GM12878 (cell line): Measurements from ENCODE around the gene MAFG. TPM values are rescaled to one million over a fixed set of nuclear protein-coding genes. Genes with fewer than 3 reads are reported as not detected.
A peak's percentile ranks its signal among the peaks of the same experiment; 100 is the strongest.

Experiments used
- CBX3 ChIP-seq: fragments of 200-600 bp; sonication (generic); IDR thresholded peaks from 2 replicates; pipeline ENCODE4 v1.6.1; 2016; ENCODE audit warnings: low read depth, borderline replicate concordance
- CBX5 ChIP-seq: sonication (generic); IDR thresholded peaks from 2 replicates; pipeline ENCODE4 v1.6.1; 2016; ENCODE audit warnings: low read depth, moderate library complexity, mild to moderate bottlenecking, inconsistent platforms
- E2F4 ChIP-seq: IDR thresholded peaks from 2 replicates; pipeline ENCODE4 v1.6.1; 2012; ENCODE audit warnings: low read depth, low read length, improper control_type of control experiment
- FOXK2 ChIP-seq: fragments of 450-650 bp; IDR thresholded peaks from 2 replicates; pipeline ENCODE4 v1.6.1; 2017; ENCODE audit warnings: mild to moderate bottlenecking, moderate library complexity
- HDAC6 ChIP-seq: fragments of 200-600 bp; sonication (generic); IDR thresholded peaks from one replicate; pipeline ENCODE4 v1.8.0; 2017; ENCODE audit warnings: antibody characterized with exemption; ENCODE audit not compliant: unreplicated experiment
- IRF4 ChIP-seq: IDR thresholded peaks from 2 replicates; pipeline ENCODE4 v1.6.1; 2011; ENCODE audit warnings: low read depth, low read length
- JUNB ChIP-seq: IDR thresholded peaks from 2 replicates; pipeline ENCODE4 v1.6.1; 2016; ENCODE audit warnings: antibody characterized with exemption, mild to moderate bottlenecking
- REST ChIP-seq: IDR thresholded peaks from 2 replicates; pipeline ENCODE4 v1.6.1; 2012; ENCODE audit warnings: mild to moderate bottlenecking, low read depth, low read length
- RUNX3 ChIP-seq: IDR thresholded peaks from 2 replicates; pipeline ENCODE4 v1.6.1; 2012; ENCODE audit warnings: low read length, inconsistent platforms
- SIN3A ChIP-seq: IDR thresholded peaks from 2 replicates; pipeline ENCODE4 v1.6.1; 2012; ENCODE audit warnings: low read depth, low read length, improper control_type of control experiment
- SMARCA5 ChIP-seq: fragments of 450-650 bp; IDR thresholded peaks from 2 replicates; pipeline ENCODE4 v1.6.1; 2017; ENCODE audit warnings: mild to moderate bottlenecking
- SREBF1 ChIP-seq: IDR thresholded peaks from 2 replicates; pipeline ENCODE4 v1.6.1; 2012; ENCODE audit warnings: mild to moderate bottlenecking, low read length
- STAT3 ChIP-seq: IDR thresholded peaks from 2 replicates; pipeline ENCODE4 v1.6.1; 2011; ENCODE audit warnings: low read depth, low read length, improper control_type of control experiment
- USF2 ChIP-seq: IDR thresholded peaks from 2 replicates; pipeline ENCODE4 v1.6.1; 2011; ENCODE audit warnings: low read depth, low read length, improper control_type of control experiment, borderline replicate concordance
- polyA plus RNA-seq, 11 experiments: library from polyadenylated mRNA; depleted of rRNA in 4 of 11; unstranded in 6 of 11; stranded (reverse) in 5 of 11; fragments of >200 nt; fragmentation: Nextera tagmentation in 4 of 11; fragmentation: Illumina TruSeq in 1 of 11; extraction: Ambion mirVana in 4 of 11; extraction: Trizol in 1 of 11; gene quantifications; 1 replicate in 1 of 11; 2 replicates in 10 of 11; pipeline versions ENCODE4 v1.2.1 to v1.2.3, GENCODE V29; 2011 to 2016; ENCODE audit warnings: inconsistent platforms in 2 of 11, missing spikeins in 2 of 11, low read depth in 1 of 11
- total RNA-seq, 4 experiments: library from RNA; depleted of rRNA in 3 of 4; stranded (reverse); fragments of >200 nt in 3 of 4; fragmentation: Illumina TruSeq in 1 of 4; extraction: Trizol in 1 of 4; gene quantifications; 2 replicates each; pipeline versions ENCODE4 v1.2.1 to v1.2.3, GENCODE V29; 2013 to 2021
- TF ChIP-seq, protein P1 (sequence below): IDR thresholded peaks from 2 replicates; pipeline ENCODE4 v1.6.1; 2012; ENCODE audit warnings: low read depth, low read length, improper control_type of control experiment
- TF ChIP-seq, protein P2 (sequence below): fragments of 450-650 bp; IDR thresholded peaks from 2 replicates; pipeline ENCODE4 v1.6.1; 2018; ENCODE audit warnings: mild to moderate bottlenecking, low read depth, moderate library complexity; ENCODE audit not compliant: partially characterized antibody
- TF ChIP-seq, protein P3 (sequence below): fragments of 450-650 bp; formaldehyde crosslinking; IDR thresholded peaks from 2 replicates; pipeline ENCODE4 v1.4.0; 2020; ENCODE audit warnings: mild to moderate bottlenecking, moderate library complexity

Gene MAFG
- total and polyA plus RNA-seq, 10 of the 15 experiments (the other 5 are each of a cell fraction or from before 2014, with no cell fraction given) = 0.48 to 20.1 (median 7.6) TPM

DNA sequence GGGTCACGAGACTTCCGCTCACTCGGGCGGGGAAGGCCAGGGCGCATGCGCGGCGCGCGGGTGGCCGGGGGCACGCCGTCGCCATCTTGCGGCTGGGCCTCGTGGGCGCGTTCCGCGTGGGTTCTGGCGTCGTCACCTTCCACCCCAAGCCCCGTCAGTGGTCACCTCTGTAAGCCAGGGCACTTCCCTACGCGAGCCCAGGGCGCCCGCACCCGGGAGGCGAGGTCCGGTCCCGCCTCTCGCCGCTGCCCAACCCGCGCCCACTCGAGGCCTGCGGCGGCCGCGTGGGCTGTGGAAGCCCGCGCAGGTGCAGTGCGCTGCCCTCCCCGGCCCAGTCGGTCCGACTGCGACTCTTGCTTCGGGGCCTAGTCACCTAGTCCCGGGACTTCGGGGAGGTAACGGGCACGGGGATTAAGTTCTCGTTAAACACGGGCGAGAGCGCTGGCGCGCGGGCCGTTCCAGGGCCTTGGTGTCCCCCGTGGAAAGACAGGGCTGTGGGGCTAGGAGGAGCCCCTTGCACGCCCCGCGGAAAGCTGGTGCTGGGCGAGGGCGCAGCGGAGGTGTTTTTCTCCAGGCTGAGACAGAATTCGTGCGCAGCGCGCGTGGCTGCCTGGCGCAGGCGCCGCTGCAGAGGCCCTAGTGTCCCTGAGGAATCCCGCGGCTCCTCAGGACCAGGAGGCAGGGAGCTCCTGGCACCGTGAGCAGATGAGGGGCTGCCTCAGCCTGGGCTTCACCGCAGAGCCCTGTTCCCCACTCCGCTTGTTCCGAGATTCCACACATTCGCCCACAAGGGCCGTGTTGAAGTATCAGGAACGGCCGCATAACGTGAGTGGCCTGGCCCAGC lies 55.9 kb downstream of the MAFG start (continued):
- TF ChIP-seq SREBF1 (no peak), SMARCA5 (peak; percentile 86), RUNX3 (peak; percentile 75), STAT3 (no peak), CBX5 (no peak), CBX3 (no peak), E2F4 (peak; percentile 23; the same call in 1 of the 2 replicates), HDAC6 (no peak), REST (no peak), FOXK2 (no peak; the same call in 1 of the 2 replicates), IRF4 (no peak), USF2 (peak; percentile 36; the same call in 1 of the 2 replicates), SIN3A (peak; percentile 0; the same call in 1 of the 2 replicates), JUNB (no peak)
- TF ChIP-seq, protein P1, sequence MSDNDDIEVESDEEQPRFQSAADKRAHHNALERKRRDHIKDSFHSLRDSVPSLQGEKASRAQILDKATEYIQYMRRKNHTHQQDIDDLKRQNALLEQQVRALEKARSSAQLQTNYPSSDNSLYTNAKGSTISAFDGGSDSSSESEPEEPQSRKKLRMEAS = peak; percentile 91
- TF ChIP-seq, protein P2, sequence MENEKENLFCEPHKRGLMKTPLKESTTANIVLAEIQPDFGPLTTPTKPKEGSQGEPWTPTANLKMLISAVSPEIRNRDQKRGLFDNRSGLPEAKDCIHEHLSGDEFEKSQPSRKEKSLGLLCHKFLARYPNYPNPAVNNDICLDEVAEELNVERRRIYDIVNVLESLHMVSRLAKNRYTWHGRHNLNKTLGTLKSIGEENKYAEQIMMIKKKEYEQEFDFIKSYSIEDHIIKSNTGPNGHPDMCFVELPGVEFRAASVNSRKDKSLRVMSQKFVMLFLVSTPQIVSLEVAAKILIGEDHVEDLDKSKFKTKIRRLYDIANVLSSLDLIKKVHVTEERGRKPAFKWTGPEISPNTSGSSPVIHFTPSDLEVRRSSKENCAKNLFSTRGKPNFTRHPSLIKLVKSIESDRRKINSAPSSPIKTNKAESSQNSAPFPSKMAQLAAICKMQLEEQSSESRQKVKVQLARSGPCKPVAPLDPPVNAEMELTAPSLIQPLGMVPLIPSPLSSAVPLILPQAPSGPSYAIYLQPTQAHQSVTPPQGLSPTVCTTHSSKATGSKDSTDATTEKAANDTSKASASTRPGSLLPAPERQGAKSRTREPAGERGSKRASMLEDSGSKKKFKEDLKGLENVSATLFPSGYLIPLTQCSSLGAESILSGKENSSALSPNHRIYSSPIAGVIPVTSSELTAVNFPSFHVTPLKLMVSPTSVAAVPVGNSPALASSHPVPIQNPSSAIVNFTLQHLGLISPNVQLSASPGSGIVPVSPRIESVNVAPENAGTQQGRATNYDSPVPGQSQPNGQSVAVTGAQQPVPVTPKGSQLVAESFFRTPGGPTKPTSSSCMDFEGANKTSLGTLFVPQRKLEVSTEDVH = no peak
- TF ChIP-seq, protein P3, sequence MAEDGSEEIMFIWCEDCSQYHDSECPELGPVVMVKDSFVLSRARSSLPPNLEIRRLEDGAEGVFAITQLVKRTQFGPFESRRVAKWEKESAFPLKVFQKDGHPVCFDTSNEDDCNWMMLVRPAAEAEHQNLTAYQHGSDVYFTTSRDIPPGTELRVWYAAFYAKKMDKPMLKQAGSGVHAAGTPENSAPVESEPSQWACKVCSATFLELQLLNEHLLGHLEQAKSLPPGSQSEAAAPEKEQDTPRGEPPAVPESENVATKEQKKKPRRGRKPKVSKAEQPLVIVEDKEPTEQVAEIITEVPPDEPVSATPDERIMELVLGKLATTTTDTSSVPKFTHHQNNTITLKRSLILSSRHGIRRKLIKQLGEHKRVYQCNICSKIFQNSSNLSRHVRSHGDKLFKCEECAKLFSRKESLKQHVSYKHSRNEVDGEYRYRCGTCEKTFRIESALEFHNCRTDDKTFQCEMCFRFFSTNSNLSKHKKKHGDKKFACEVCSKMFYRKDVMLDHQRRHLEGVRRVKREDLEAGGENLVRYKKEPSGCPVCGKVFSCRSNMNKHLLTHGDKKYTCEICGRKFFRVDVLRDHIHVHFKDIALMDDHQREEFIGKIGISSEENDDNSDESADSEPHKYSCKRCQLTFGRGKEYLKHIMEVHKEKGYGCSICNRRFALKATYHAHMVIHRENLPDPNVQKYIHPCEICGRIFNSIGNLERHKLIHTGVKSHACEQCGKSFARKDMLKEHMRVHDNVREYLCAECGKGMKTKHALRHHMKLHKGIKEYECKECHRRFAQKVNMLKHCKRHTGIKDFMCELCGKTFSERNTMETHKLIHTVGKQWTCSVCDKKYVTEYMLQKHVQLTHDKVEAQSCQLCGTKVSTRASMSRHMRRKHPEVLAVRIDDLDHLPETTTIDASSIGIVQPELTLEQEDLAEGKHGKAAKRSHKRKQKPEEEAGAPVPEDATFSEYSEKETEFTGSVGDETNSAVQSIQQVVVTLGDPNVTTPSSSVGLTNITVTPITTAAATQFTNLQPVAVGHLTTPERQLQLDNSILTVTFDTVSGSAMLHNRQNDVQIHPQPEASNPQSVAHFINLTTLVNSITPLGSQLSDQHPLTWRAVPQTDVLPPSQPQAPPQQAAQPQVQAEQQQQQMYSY = no peak
